HG03558 (cell line): ENCODE data around the gene ALDH9A1.
"Not testable (repeated sequence)": the region's sequence is repeated elsewhere in the genome, so short reads cannot be mapped to it uniquely, and the experiment has no call there.

Experiments used
- ATAC-seq: cut with Tn5 transposase; IDR thresholded peaks from one replicate; pipeline ENCODE4 v1.9.1; 2021; ENCODE audit warnings: moderate number of reproducible peaks; ENCODE audit not compliant: unreplicated experiment; ENCODE audit errors: extremely low read depth

Gene ALDH9A1

GRCh38 chr1:165688046-165688445 is 10.3 kb downstream of the ALDH9A1 start:
- ATAC-seq, result no peak

DNA sequence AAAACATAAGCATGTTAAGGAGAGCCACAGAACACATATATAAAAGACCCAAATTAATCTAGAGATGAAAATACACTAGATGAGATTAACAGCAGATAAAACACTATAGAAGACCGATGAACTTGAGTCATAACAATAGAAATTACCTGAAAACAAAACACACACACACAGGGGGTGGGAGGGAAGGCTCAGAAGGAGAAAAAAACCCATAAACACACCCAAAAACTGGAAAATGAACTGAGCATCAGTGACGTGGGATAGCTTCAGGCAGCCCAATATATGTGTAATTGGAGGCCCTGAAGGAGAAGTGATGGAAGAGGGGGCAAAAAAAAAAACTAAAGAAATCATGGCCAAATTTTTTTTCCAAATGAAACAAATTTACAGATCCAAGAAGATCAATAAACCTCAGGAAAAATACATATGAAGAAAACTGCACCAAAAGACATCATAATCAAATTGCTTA is 11.4 kb downstream of the ALDH9A1 start:
- ATAC-seq, result no peak

- ATAC-seq, result no peak
Observed at GRCh38 chr1:165686121-165686970, 12.0 kb downstream of the ALDH9A1 start.

GRCh38 chr1:165683848-165684485 is 14.4 kb downstream of the ALDH9A1 start:
- ATAC-seq, result no peak

GRCh38 chr1:165680773-165681172 is 17.6 kb downstream of the ALDH9A1 start:
- not testable (repeated sequence) for ATAC-seq

GRCh38 chr1:165680303-165680702 is 18.1 kb downstream of the ALDH9A1 start:
- ATAC-seq, result no peak

DNA sequence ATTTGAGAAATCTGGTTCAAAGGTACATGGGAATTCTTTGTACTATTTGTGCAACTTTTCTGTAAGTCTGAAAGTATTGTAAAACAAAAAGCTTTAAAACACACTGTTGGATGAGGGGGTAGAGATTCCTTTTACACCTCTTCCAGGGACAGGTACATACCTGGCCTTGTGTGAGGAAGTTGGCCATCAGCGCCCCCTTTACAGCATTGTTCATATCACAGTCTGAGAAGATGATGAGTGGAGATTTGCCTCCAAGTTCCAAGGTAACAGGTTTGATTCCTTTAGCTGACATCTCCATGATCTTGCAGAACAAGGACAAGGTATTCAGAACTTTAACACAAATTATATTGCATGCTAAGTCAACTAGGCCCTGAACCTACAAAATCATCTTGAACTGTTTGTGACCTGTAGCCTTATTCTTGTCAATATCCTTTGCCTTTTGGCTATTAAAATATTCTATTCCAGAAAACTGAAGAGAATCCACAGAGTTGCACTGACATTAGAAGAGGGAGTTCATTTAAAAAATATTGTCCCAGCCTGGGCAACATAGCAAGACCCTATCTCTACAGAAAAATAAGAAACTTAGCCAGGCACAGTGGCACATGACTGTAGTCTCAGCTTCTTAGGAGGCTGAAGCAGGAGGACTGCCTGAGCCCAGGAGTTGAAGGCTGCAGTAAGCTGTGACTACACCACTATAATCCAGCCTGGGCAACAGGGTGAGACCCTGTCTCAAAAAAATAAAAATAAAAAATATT is 18.9 kb downstream of the ALDH9A1 start:
- ATAC-seq, result no peak

DNA sequence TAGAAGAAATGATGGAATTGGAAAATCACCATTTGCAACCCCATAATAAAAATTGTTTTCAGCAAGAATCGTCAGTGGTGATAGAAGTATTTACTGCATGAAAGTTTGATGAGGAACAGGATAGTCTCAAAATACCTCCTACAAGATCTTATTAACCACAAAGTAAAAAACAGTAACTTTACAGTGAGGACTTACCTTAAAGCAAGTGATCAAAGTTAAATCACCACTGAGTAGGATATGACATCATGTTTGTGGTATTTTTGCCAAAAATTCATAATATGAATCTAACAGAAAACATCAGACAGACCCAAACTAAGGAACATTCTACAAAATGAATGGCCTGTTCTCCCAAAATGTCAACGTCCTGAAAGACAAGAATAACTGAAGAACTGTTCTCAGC is 19.9 kb downstream of the ALDH9A1 start:
- no peak for ATAC-seq

DNA sequence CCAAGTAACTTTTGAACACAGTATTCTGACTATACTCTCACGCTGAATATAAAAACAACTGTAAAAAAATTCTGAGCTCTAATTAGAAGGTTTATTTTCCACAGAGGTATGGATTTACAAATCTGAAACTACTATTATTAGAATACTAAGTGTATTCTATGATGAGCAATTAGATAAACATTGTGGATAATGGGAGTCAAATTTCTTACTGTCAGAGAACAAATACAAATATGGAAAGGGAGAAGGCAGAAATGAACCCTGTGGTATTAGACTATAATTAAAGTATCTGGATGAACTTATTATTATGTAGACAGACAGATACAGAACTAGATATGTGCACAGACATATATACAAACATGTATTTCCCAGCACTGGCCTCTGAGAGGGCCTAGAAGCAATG is 22.6 kb downstream of the ALDH9A1 start:
- no peak for ATAC-seq

GRCh38 chr1:165674599-165674998 is 23.8 kb downstream of the ALDH9A1 start:
- ATAC-seq, result no peak

- no peak for ATAC-seq
Observed at GRCh38 chr1:165671526-165671925, 26.8 kb downstream of the ALDH9A1 start.

- ATAC-seq, result no peak
Observed at GRCh38 chr1:165668184-165668583, 30.2 kb downstream of the ALDH9A1 start.

GRCh38 chr1:165666152-165666825 is 32.1 kb downstream of the ALDH9A1 start:
- no peak for ATAC-seq

- ATAC-seq, result no peak
Observed at GRCh38 chr1:165662186-165662585, 36.2 kb downstream of the ALDH9A1 start.

- no peak for ATAC-seq
Observed at GRCh38 chr1:165661703-165662102, 36.7 kb downstream of the ALDH9A1 start.

- ATAC-seq, result no peak
Observed at GRCh38 chr1:165659581-165659895, 38.8 kb downstream of the ALDH9A1 start.

- ATAC-seq, result not testable (repeated sequence)
Observed at GRCh38 chr1:165658766-165659580, 39.4 kb downstream of the ALDH9A1 start.

DNA sequence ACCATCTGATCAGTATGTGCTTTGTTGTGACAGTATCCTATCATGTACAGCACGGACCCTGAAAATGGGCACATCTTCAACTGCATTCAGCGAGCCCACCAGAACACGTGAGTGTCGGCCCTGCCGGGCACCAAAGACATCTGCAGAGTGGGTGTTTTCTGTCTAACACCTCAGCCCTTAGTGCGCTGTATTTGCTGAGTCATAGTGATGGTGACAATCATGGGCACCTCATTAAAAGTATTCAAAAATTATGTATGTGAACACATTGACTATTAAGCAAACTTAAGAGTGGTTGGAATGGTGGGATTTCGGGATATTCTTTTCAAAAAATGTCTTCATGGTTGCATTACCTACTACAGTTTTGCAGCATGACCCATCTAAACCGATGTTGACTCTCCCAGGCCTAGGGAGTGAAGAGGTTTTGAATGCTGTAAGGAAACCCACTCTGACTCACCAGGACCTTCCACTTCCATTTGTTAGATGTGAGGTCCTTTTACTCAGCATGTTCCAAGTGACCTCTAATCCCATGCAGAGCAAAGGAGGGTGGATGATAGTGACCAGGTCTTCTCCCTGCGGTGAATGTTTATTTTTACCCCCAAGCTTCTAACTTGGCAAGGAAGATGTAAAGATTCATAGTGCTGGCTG is 47.3 kb downstream of the ALDH9A1 start:
- no peak for ATAC-seq

DNA sequence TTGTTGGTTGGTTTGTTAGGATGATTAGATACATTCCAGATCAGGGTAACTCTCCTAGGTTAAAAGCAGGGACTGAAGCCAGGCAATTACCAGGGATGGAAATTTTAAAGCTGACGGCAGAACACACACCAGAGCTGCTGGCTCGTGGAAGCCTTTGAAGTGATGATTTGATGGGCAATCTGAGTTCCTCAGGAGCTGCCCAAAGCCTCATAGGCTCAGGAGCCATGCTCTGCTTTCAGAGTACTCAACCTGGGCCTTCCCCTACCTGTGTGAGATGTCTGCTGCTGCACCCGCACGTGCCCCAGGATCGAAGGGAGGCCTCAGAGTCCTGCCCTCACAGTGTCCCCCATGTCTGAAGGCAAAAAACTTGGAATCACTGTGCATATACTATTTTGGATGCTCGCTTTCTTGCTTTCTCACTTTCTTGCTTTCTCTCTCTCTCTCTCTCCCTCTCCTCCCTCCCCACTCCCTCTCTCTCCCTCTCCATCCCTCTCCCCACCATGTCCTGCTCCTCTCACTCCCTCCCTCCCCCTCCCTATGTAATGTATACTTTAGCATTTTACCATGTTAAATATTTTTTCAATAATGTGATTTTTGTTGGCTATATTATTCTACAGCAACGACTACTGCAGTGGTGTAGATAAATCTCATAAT is 49.3 kb downstream of the ALDH9A1 start:
- ATAC-seq, result no peak
